Lung (tissue), 12 donors: ENCODE measurements around the gene NIF3L1. TPM values are rescaled to one million over a fixed set of nuclear protein-coding genes. Genes with fewer than 3 reads are reported as not detected.

Experiments
- ATAC-seq: fragments of 200-7000 bp; cut with Tn5 transposase; one replicate; pipeline ENCODE4 v1.9.1; 2020; ENCODE audit warnings: moderate number of reproducible peaks; ENCODE audit not compliant: insufficient read depth, low FRiP score
- DNase-seq, 3 donors: peaks; one replicate each; pipeline ENCODE4 v3.0.0-alpha.2; 2013 to 2017
- H3K27ac ChIP-seq, 2 donors: one replicate each; pipeline ENCODE4 v1.5.1; 2013; ENCODE audit warnings: mild to moderate bottlenecking in 2 of 2, moderate library complexity in 2 of 2, control low read depth in 1 of 2, inconsistent platforms in 1 of 2, low read depth in 1 of 2, low read length in 1 of 2
- H3K27me3 ChIP-seq, 3 donors: one replicate each; pipeline ENCODE4 v1.5.1; 2013; ENCODE audit warnings: low read length in 2 of 3; ENCODE audit not compliant: control insufficient read depth in 3 of 3, insufficient read depth in 3 of 3
- H3K36me3 ChIP-seq, 4 donors: one replicate each; pipeline ENCODE4 v1.5.1; 2013; ENCODE audit warnings: low read length in 4 of 4, mild to moderate bottlenecking in 1 of 4, moderate library complexity in 1 of 4; ENCODE audit not compliant: control insufficient read depth in 4 of 4, insufficient read depth in 4 of 4
- H3K4me1 ChIP-seq, 5 donors: one replicate each; pipeline ENCODE4 v1.5.1; 2013; ENCODE audit warnings: low read length in 5 of 5, mild to moderate bottlenecking in 2 of 5, moderate library complexity in 1 of 5; ENCODE audit not compliant: control insufficient read depth in 5 of 5, insufficient read depth in 5 of 5
- H3K4me3 ChIP-seq: one replicate; pipeline ENCODE4 v1.5.1; 2013; ENCODE audit warnings: mild to moderate bottlenecking, control low read depth, moderate library complexity
- H3K9ac ChIP-seq, 2 donors: one replicate each; pipeline ENCODE4 v1.5.1; 2013; ENCODE audit warnings: low read length in 2 of 2, control low read depth in 1 of 2; ENCODE audit not compliant: insufficient read depth in 1 of 2
- H3K9me3 ChIP-seq, 4 donors: one replicate each; pipeline ENCODE4 v1.5.1; 2013; ENCODE audit warnings: low read length in 3 of 4, mild to moderate bottlenecking in 1 of 4, moderate library complexity in 1 of 4; ENCODE audit not compliant: control insufficient read depth in 4 of 4, insufficient read depth in 3 of 4
- WGBS, 2 donors: extraction: QIAGEN DNeasy Blood & Tissue Kit; methylation state at CpG; one replicate each; pipeline ENCODE4 v1.1.7; 2013; 5-methylcytosine and 5-hydroxymethylcytosine counted together
- polyA plus RNA-seq, 2 donors: library from polyadenylated mRNA; stranded (reverse); fragments of 200-250 nt; gene quantifications; one replicate each; pipeline ENCODE4 v1.2.1, GENCODE V29; 2013
- total RNA-seq, 2 donors: library from RNA; depleted of rRNA in 1 of 2; stranded (reverse); fragments of >200 nt in 1 of 2; gene quantifications; one replicate each; pipeline ENCODE4 v1.2.1, GENCODE V29; 2014 to 2021
- TF ChIP-seq, protein P1 (sequence below): IDR thresholded peaks from 2 replicates; pipeline ENCODE4 v1.5.1; 2012; ENCODE audit warnings: mild to moderate bottlenecking; ENCODE audit errors: control extremely low read depth, extremely low read depth
- donor health status: control.
- donor health status: control.
- donor health status: Bipolar disorder and iron deficiency.
- donor health status: healthy.
- donor health status: DM: yes; HTN: yes; CAD: no.

Gene NIF3L1
- total and polyA plus RNA-seq, 4 donors, result 15.8 to 23.5 (median 23.0) TPM

DNA sequence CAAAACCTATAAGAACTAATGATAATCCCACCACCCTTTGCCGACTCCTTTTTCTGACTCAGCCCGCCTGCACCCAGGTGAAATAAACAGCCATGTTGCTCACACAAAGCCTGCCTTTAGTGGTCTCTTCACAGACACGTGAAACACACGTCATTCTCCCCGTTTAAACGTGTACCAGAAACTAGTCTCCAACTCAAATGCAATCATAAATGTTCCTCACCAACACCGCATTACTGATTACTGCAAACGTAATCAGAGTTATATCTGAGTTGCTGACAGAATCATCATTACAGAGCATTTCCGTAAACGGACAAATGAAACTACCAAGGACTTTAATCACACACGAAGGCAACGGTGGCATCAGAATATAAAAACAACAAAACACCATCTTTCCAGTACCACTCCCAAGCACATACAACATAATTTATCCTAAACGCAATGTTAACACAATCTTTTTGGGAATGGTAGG is 26.6 kb upstream of the NIF3L1 start:
- Histone ChIP-seq H3K4me3 (peak overlapping the region; percentile 99), H3K36me3 (peaks cover 10 to 44% (median 23%) of the 10 kb centered on the region in 4 donors), H3K4me1 (peaks cover 0 to 33% (median 14%) of the 10 kb centered on the region in 5 donors), H3K9ac (peak overlapping the region; percentile 99 to 100), H3K27ac (peak overlapping the region; percentile 74 to 99), H3K27me3 (no peaks in the 10 kb centered on the region), H3K9me3 (no peaks in the 10 kb centered on the region)
- TF ChIP-seq, protein P1, sequence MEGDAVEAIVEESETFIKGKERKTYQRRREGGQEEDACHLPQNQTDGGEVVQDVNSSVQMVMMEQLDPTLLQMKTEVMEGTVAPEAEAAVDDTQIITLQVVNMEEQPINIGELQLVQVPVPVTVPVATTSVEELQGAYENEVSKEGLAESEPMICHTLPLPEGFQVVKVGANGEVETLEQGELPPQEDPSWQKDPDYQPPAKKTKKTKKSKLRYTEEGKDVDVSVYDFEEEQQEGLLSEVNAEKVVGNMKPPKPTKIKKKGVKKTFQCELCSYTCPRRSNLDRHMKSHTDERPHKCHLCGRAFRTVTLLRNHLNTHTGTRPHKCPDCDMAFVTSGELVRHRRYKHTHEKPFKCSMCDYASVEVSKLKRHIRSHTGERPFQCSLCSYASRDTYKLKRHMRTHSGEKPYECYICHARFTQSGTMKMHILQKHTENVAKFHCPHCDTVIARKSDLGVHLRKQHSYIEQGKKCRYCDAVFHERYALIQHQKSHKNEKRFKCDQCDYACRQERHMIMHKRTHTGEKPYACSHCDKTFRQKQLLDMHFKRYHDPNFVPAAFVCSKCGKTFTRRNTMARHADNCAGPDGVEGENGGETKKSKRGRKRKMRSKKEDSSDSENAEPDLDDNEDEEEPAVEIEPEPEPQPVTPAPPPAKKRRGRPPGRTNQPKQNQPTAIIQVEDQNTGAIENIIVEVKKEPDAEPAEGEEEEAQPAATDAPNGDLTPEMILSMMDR, result no peak
- ATAC-seq (no peak), DNase-seq (peak; percentile 51 to 83 (median 77))
- WGBS, 2 donors, result 0 to 1% methylated on average over 13 of the region's 13 CpGs

DNA sequence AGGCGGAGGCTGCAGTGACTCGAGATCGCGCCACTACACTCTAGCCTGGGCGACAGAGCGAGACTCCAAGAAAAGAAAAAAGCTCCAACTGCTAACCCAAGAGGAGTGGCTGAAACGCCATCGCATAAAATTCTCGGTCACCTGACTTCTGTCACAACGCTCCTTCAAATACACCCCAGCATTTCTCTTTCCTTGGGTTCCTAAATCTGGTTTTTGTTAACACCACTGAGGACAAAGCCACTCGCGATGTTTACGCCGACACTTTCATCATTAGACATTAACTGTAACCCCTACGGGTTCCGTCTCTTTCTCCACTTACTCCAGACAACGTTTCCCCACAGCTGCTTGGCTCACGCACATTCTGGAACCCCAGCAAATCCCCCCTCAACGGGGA is 25.4 kb upstream of the NIF3L1 start:
- H3K4me1 ChIP-seq, result peaks cover 2 to 34% (median 7%) of the 10 kb centered on the region in 5 donors
- peak overlapping the region; percentile 99 to 100 for H3K27ac ChIP-seq
- H3K9me3 ChIP-seq, result no peaks in the 10 kb centered on the region
- H3K4me3 ChIP-seq, result peak overlapping the region; percentile 99
- TF ChIP-seq, protein P1, result no peak
- no peak for ATAC-seq
- no peaks in the 10 kb centered on the region for H3K27me3 ChIP-seq
- peak overlapping the region; percentile 99 to 100 for H3K9ac ChIP-seq
- peaks cover 5 to 33% (median 12%) of the 10 kb centered on the region in 4 donors for H3K36me3 ChIP-seq
- peak in 2 of 3 donors; percentile 57 to 71 for DNase-seq
- 0% methylated on average over 19 of the region's 19 CpGs for WGBS, 2 donors

DNA sequence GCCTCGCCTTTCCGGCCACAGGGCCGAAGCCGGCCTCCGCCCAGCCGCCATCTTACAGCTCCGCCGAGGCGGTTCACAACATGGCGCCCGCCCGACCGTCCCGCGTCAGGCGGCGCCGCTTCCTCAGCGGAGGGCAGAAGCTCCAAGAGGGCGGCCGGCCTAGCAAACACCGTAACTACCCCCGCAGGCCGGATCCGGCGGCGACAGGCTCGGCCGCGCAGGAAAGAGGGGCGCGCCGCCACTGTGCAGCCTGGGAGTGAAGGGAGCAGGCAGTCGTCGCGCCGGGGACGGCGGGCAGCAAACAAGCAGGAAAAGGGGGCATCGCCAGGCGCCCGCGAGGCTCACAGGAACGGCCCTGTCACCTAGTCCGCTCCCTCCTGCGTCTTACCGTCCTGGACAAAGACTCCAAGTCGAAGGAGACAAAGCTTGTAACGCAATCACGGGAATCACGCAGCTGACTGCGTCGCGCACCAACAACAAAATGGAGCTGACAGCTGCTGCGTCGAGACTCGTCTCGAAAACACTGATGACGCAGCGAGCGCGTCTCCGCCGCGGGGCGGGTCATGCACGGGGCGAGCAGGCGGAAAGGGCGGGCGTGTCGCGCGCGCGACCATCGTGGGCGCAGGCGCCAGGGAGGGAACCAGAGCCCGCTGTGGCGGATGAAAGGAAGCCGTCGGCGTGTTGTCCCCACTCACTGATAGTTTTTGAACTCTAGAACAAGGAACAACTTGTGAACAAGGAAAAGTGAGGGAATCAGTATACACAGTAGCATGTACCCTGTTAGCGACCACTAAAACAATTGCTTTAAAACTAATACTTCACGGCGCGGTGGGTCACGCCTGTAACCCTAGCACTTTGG is 24.8 kb upstream of the NIF3L1 start, which contains the start of gene CLK1:
Gene CLK1 (minus strand): TSS at position 483 of the 859 bp plus-strand sequence. CDS start 2,796 bp downstream, outside the sequence.
- no peaks in the 10 kb centered on the region for H3K27me3 ChIP-seq
- H3K36me3 ChIP-seq, result peaks cover 2 to 27% (median 8%) of the 10 kb centered on the region in 4 donors
- WGBS, 2 donors, result 1 to 2% methylated on average over 86 to 89 of the region's 89 CpGs
- ATAC-seq (peak; percentile 92), DNase-seq (peak; percentile 97 to 98 (median 98))
- H3K9me3 ChIP-seq, result no peaks in the 10 kb centered on the region
- TF ChIP-seq, protein P1, result no peak
- H3K4me3 ChIP-seq, result peak within 1 kb of the TSS; percentile 99
- H3K9ac ChIP-seq, result peak within 1 kb of the TSS; percentile 99 to 100
- H3K4me1 ChIP-seq, result peaks cover 0 to 34% (median 3%) of the 10 kb centered on the region in 5 donors
- peak within 1 kb of the TSS; percentile 99 to 100 for H3K27ac ChIP-seq
